ENCODE data around the gene FAAP20. TPM values are rescaled to one million over a fixed set of nuclear protein-coding genes. Genes with fewer than 3 reads are reported as not detected.

The FAAP20 gene
- total and polyA plus RNA-seq, 5 experiments from 2014 or later, result 39.4 to 76.6 (median 70.1) TPM

DNA sequence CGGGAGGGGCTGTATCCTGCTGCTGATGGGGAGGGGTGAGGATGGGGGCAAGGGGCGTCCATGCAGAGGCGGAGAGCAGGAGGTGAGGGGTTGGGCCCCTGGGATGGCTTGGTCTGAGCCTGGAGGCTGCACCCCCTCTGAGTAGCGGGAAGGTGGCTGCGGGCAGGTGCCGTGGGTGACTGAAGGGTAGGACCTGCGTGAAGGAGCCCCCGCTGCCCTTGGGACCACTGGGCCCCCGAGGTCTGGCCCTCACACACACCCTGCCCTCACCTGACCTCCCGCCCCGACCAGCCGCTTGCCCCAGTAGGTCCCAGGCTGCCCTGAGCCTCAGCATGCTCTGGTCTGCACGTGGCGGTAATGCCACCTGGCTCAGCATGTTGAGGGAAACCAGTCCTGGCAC is 20.8 kb upstream of the FAAP20 start:
- DNase-seq, result no peak
- Mint-ChIP-seq H3K27ac (no peak overlapping the region), H3K4me1 (peaks cover 0 to 6% (median 2%) of the 10 kb centered on the region in 4 donors), H3K27me3 (no peaks in the 10 kb centered on the region), H3K36me3 (no peaks in the 10 kb centered on the region), H3K4me3 (no peak overlapping the region), H3K9me3 (peaks cover 0 to 5% (median 0%) of the 10 kb centered on the region in 9 donors)
- POLR2A ChIA-PET, result interaction anchor here (1.5 kb wide), 1 partner anchor 9 kb away, joined by 3 read pairs; no protein-coding TSS in a partner anchor
- ATAC-seq, result no peak

DNA sequence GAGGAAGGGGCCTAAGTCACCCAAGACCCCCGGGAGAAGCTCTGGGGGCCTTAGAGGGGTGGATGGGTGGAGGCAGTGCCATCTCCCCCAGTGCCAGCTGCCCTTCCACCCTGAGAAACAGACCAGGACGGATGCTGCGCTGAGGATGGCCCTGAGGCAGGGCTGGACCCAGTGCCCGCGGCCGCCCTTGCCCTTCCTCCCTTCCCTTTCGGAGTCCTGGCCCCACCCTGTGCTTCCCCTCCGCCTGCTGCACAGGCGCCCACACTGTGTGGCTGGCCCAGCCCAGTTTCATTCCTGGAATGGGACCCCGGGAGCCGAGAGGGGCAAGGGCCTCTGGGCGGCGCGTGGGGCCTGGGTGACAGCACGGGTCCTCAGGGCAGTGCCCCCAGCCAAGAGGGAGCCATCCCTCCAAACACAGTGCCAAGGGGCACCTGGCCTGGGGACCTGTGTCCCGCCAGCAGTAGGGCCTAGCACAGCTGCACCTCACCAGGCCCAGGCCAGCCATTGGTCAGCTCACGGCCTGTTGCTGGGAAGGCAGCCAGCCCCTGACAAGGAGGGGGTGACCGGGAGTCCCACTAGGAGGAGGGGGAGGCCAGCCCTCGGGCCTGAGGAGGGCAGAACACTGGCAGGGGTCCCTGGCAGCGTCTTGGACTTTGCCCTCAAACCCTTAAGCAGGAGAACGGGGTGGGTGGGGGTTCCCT is 20.1 kb upstream of the FAAP20 start:
- H3K27me3 Mint-ChIP-seq, result no peaks in the 10 kb centered on the region
- no peak overlapping the region for H3K4me3 Mint-ChIP-seq
- DNase-seq (no peak), ATAC-seq (no peak)
- no peak overlapping the region for H3K27ac Mint-ChIP-seq
- POLR2A ChIA-PET, result interaction anchor here (24.5 kb wide), 1 partner anchor 15 kb away, joined by 303 read pairs; the partner anchor contains the start of gene SKI
- H3K4me1 Mint-ChIP-seq, result peaks cover 0 to 6% (median 2%) of the 10 kb centered on the region in 4 donors
- peaks cover 0 to 5% (median 0%) of the 10 kb centered on the region in 9 donors for H3K9me3 Mint-ChIP-seq
- no peaks in the 10 kb centered on the region for H3K36me3 Mint-ChIP-seq

- H3K36me3 Mint-ChIP-seq, result no peaks in the 10 kb centered on the region
- peaks cover 0 to 6% (median 2%) of the 10 kb centered on the region in 4 donors for H3K4me1 Mint-ChIP-seq
- peak overlapping the region in 2 of 10 donors; percentile 26 to 55 for H3K4me3 Mint-ChIP-seq
- no peak for DNase-seq
- no peaks in the 10 kb centered on the region for H3K27me3 Mint-ChIP-seq
- peaks cover 0 to under 1% (median 0%) of the 10 kb centered on the region in 9 donors for H3K9me3 Mint-ChIP-seq
- peak overlapping the region in 1 of 10 donors; percentile 32 for H3K27ac Mint-ChIP-seq
- POLR2A ChIA-PET, result interaction anchor here (24.5 kb wide), 1 partner anchor 16 kb away, joined by 303 read pairs; the partner anchor contains the start of gene SKI
- ATAC-seq, result no peak
These were observed 19.3 kb upstream of the FAAP20 start for GRCh38 chr1:2213576-2214505.

DNA sequence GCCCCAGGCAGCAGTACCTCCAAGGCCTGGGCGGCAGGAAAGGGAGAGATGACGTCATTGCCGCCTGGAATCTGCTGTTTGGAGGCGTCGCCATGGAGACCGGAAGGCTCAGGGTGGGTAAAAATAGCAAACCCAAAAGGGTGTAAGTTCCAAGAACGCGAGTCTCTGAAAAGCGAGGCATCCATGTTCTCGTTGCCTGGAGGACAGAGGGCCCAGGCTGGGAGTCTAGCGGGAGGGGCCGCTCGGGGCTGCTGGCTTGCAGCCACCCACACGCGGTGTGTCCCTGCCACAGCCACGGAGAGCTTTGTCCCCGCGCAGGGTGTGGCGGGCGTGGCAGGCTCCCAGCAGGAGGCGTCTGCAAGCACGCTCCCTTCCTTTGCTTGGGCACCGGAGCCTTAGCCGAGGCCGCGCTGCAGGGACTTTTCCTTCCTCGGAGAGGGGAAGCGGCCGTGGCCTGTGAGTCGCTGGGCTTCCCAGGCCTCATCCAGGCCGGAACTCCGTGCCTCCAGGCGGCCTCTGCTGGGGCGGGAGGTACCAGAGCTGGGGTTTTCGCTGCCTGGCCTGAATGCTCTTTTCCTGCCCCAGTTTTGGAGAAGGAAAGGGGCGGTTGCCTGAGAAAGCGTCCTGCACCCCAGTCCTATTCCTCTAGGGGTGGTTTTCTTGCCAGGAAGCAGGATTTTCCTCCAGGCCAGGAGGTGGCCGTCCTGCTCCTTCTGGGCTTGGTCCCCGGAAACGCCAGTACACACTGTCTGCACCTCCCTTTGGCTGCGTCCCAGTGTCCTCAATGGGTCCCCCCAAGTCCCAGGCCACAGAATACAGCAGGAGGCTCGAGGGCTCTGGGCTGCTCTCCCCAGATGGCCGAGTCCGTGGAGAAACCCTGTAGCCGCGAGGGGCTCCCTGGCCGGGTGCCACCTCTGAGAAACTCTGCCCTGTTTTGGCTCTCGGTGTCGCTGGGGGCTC is 18.2 kb upstream of the FAAP20 start:
- peak; percentile 85 to 87 for ATAC-seq
- DNase-seq, result peak in 9 of 10 donors; percentile 39 to 84 (median 67)
- Mint-ChIP-seq H3K4me1 (peaks cover 0 to 5% (median 2%) of the 10 kb centered on the region in 4 donors), H3K27ac (peak overlapping the region in 3 of 10 donors; percentile 29 to 81 (median 40)), H3K36me3 (no peaks in the 10 kb centered on the region), H3K27me3 (no peaks in the 10 kb centered on the region), H3K4me3 (peak overlapping the region in 5 of 10 donors; percentile 24 to 55 (median 41)), H3K9me3 (no peaks in the 10 kb centered on the region)
- POLR2A ChIA-PET, result interaction anchor here (1.3 to 24.5 kb wide), 2 partner anchors 14 to 17 kb away, joined by 6 to 303 read pairs; partner anchors contain the start of gene SKI

DNA sequence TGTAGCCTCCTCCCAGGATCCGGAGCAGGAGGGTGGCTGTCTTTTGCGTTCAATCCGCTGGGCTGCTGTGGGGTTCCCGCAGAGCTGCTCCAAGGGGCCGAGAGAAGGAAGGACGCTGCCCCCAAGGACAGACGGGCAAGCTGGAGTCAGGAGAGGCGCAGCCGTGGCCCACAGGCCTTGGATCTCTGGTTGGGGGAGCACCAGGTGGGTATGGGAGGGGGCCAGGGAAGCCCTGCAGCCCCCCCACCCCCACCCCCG is 17.6 kb upstream of the FAAP20 start:
- Mint-ChIP-seq H3K4me1 (peaks cover 0 to 5% (median 2%) of the 10 kb centered on the region in 4 donors), H3K4me3 (peak overlapping the region in 4 of 10 donors; percentile 14 to 55 (median 20)), H3K27me3 (no peaks in the 10 kb centered on the region), H3K27ac (peak overlapping the region in 1 of 10 donors; percentile 13), H3K9me3 (no peaks in the 10 kb centered on the region), H3K36me3 (no peaks in the 10 kb centered on the region)
- ATAC-seq (no peak), DNase-seq (no peak)
- POLR2A ChIA-PET, result interaction anchor here (1.3 to 24.5 kb wide), 2 partner anchors 13 to 17 kb away, joined by 6 to 303 read pairs; partner anchors contain the start of gene SKI

- Mint-ChIP-seq H3K36me3 (no peaks in the 10 kb centered on the region), H3K4me3 (no peak overlapping the region), H3K27me3 (no peaks in the 10 kb centered on the region), H3K9me3 (no peaks in the 10 kb centered on the region), H3K4me1 (peaks cover 0 to 13% (median 6%) of the 10 kb centered on the region in 4 donors), H3K27ac (no peak overlapping the region)
- ATAC-seq (no peak), DNase-seq (no peak)
- POLR2A ChIA-PET, result interaction anchor here (0.7 to 24.5 kb wide), 3 partner anchors 19 to 308 kb away, joined by 3 to 303 read pairs (median 9); partner anchors contain the start of gene SKI
These were observed 16.2 kb upstream of the FAAP20 start for GRCh38 chr1:2210786-2211185.

DNA sequence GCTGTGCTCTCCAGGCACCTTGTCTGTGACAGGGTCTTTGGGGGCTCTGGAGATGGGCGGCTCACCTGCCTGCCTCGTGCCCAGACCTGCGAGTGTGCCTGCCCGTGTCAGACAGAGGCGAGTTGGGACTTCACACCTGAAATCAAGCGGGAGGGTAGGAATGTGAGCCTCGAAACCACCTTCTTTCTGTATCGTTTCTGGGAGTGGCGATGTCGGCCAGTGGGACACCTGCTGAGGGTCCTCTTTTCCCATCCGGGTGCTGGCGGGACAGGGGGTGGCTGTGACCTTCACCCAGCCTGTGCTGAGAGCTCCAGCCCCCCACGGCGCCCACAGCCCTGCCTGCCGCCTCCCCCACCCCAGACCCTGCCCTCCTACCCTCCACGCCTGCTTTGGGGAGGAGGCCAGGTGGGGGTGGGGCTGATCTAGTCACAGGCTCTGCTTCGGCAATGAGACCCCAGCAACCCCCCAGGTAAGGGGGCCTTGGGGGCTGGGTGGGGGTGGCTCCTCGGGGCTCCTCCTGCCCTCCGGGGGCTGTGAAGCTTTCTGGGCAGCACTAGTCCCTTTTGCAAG is 15.6 kb upstream of the FAAP20 start:
- no peak for DNase-seq
- no peak for ATAC-seq
- Mint-ChIP-seq H3K4me3 (no peak overlapping the region), H3K27ac (no peak overlapping the region), H3K9me3 (no peaks in the 10 kb centered on the region), H3K27me3 (no peaks in the 10 kb centered on the region), H3K36me3 (no peaks in the 10 kb centered on the region), H3K4me1 (peaks cover 0 to 14% (median 6%) of the 10 kb centered on the region in 4 donors)
- POLR2A ChIA-PET, result interaction anchor here (1.2 to 24.5 kb wide), 2 partner anchors 8 to 19 kb away, joined by 3 to 303 read pairs; partner anchors contain the start of gene SKI

DNA sequence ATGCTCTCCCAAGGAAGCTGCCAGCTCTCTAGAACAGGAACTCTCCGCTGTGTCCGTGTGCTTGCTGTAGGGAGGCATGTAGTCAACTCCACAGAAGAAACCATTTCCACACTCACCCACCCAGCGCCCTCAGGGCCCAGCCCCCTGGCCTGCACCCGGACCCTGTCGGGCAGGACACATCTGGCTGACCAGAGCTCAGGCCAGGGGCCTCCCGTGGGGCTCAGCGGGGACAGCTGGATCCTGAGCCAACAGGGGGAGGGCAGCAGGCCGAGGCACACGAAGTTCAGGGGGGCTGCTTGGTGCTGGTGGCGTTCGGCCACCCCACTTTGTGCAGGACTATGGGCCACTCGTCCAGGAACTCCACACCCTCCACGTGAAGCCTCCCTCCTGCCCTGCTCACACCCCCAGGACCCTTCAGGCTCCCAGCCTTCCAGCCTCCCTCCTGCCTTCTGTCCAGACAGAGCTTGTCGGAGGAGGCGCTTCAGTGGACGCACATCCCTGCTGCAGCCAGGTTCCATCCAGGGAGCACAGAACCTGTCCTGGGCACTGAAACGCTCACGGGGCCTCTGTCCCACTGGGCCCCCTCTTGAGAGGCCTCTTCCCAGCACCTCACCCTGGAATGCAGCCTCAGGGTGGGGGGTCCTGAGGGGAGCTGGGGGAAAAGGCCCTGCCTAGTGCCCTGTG is 15.0 kb upstream of the FAAP20 start:
- Mint-ChIP-seq H3K27ac (peak overlapping the region in 2 of 10 donors; percentile 72 to 81), H3K4me3 (peak overlapping the region in 1 of 10 donors; percentile 51), H3K27me3 (no peaks in the 10 kb centered on the region), H3K9me3 (no peaks in the 10 kb centered on the region), H3K36me3 (no peaks in the 10 kb centered on the region), H3K4me1 (peaks cover 0 to 14% (median 6%) of the 10 kb centered on the region in 4 donors)
- POLR2A ChIA-PET, result interaction anchor here (1.2 to 24.5 kb wide), 3 partner anchors 9 to 110 kb away, joined by 3 to 303 read pairs (median 3); partner anchors contain the start of gene SKI
- ATAC-seq, result no peak
- DNase-seq, result no peak

DNA sequence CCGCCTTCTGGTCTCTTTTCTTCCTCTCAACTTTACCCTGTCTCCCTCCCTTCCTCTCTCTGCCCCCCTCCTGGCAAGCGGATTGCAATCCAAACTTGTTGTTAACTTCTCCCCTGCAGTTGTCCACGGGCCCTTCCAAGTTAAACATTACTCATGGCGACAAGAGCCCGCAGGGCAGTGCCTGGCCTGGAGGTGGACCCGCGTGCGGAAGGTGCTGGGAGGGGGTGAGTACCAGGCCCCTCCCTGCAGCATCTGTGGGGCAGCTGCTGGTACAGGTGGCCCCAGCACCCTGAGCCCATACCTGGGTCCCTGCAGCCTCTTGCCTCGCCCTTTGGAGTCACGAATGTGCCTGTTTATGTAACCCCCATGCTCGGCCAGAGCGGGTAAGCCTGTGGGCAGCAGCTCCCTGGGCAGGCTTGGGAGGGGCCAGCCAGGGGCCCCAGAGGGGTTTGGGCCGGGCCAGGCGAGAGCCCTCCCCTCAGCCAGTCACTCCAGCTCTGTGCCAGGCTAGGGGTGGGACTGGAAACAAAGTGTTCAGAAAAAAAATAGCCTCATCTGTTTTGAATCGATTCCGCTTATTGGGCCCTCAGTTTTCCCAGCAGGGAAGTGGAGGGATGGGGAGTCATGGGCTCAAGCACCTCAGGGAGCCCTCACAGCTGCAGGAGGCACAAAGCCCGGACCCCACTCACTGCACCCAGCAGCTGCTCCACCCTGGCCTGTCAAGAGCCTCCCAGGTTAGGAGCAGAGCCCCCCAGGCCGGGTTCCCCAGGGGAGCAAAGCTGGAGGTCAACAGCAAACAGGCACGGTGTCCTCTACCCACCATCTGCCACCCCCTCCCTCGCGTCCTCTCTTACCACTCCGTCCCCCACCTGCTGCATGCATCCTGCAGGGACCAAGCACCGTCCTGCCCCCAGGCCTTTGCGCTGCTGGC is 14.0 kb upstream of the FAAP20 start:
- Mint-ChIP-seq H3K27me3 (no peaks in the 10 kb centered on the region), H3K36me3 (no peaks in the 10 kb centered on the region), H3K4me1 (peaks cover 0 to 17% (median 6%) of the 10 kb centered on the region in 4 donors), H3K27ac (peak overlapping the region in 2 of 10 donors; percentile 72 to 81), H3K4me3 (peak overlapping the region in 1 of 10 donors; percentile 51), H3K9me3 (no peaks in the 10 kb centered on the region)
- POLR2A ChIA-PET, result interaction anchor here (0.6 to 24.5 kb wide), 3 partner anchors 21 to 162 kb away, joined by 3 to 303 read pairs (median 3); partner anchors contain the start of gene SKI
- ATAC-seq (no peak), DNase-seq (no peak)
